HG03442 (cell line): ENCODE data around the gene BDH2.

ENCODE experiments used
- ATAC-seq: cut with Tn5 transposase; IDR thresholded peaks from one replicate; pipeline ENCODE4 v1.9.1; 2021; ENCODE audit warnings: mild to moderate bottlenecking, moderate library complexity; ENCODE audit not compliant: unreplicated experiment

Gene BDH2

DNA sequence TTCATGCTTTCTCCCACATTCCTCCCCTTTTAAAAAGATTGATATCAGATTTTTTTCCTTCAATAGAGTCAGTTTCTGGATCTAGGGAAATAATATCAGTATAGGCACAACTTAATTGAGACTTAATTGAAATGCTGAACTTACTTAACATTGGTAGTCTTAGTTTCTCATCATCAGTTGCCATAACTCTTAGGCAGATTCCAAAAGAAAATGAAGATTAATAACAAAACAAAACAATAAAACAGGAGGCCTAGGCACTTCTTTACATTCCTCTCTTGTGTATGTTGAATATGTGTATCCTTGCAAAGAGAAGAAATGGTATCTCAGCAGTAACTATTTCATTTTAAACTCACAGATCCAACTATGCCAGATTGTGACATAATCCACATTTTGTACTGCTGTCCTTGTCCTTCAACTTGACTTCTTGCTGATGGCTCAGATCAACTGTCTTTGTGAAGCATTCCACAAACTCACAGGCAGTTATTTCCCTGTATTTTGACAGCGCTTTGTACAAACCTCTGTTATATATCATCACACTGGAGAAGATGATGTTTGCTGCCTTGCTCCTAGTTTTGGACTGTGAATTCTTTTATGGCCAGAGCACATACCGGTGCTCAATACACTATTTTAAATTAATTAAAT is 14.0 kb downstream of the BDH2 start:
- ATAC-seq: no peak

DNA sequence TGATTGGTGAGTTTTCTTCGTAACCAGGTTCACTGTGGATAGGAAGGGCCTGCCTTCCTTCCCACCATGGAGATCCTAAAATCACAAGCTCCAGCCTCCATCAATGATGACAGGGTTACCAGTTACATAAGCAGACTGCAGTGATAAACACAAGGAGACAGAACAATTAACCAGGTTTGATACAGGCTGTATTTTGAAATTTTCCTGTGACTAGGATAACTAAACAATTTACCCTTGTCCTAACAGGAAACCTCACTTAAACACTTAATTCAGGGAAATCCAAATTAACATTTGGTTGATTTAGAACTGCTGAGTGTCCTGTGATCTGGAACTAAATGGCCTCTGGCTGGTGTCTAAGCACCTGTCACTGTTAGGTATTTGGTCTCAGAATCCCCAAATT is 20.0 kb downstream of the BDH2 start:
- ATAC-seq: no peak

DNA sequence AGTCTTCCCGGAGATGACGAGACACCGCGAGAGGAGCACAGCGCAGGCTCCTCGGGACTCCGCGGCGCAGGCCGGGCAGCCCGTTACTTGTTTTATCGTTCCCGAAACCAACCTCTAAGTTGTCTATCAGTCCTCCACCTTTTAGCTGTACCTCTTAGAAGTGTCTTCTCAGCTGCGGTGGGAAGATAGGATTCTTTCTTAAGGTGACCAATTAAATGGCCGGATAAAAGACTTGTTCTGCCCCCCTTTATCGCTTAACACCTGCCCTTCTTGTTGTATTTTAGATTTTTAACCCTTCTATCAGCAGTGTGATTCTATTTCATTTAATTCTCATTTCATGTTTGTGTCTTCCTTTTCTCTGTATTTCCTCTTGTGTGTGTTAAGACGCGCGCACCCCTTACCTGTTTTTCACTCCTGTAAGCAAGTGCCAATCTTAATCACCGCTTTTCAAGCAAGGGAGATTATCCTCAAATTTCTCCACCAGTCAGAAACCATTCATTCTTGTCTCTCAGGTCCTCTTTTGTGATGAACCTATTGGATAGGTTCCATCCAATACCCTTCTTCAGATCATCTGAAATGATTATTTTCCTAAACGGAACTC is 22.8 kb downstream of the BDH2 start, which contains the start of gene SLC9B2:
Gene SLC9B2 (minus strand): TSS at position 15 of the 601 bp plus-strand sequence. CDS start 9,211 bp downstream, outside the sequence.
- peak; percentile 42 for ATAC-seq

DNA sequence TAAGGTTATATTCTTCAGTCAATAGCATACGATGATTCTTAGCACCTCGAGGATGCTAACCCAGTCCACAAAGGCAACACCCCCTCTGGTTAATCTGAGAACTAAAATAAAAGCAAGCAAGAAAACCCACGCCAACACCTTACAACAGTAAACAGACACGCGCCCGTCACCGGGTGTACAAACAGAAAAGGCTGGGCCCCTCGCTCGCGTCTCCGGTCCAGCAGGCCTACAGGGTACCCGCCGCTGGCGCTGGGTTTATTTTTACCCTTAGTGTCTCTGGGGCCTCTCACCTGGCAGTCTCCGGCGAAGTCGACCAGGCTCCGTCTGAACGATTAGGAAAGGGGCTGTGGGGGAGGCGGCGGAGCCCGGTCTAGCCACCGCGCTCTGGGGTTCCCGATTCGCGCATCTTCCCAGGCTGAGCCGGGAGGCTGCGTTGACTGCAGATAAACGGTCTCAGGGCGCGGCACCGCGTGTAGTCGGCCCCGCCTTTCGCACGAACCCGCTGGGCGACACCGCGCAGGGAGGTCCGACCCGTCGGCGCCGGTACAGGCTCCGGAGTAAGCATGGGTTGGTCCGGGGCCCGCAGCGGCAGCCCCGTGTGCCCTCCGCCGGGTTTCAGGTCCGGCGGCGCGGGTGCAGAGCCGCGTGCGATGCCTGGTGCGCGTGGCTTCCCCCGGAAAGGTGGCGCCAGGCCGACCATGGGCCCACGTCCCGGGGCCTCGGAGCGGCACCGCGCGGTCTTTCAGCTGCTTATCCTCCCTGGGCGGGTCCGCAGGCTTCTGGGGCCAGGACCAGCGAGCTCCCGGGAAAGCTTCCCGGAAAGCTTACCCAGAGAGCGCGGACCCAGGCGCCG is 23.5 kb downstream of the BDH2 start:
- peak; percentile 48 for ATAC-seq

DNA sequence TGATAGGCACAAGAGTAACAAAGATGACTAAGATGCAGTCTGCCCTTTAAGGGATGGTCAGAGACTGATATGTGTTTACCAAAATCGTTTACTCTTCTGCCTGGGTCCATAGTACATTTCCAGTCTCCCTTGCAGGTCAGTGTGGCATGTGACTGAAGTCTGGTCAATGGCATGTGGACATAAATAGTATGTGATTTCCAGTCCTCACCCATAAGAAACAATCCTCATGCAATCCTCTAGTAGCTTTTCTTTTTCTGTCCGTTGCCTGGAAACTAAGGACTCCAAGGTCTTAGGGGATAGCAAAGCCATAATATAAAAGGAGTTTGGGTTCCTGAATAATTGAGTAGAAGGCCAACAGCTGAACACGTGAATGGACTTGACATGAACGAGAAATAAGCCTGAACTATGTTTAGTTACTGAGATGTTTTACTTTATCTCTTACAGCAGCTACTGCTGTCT is 24.2 kb downstream of the BDH2 start:
- ATAC-seq: no peak

DNA sequence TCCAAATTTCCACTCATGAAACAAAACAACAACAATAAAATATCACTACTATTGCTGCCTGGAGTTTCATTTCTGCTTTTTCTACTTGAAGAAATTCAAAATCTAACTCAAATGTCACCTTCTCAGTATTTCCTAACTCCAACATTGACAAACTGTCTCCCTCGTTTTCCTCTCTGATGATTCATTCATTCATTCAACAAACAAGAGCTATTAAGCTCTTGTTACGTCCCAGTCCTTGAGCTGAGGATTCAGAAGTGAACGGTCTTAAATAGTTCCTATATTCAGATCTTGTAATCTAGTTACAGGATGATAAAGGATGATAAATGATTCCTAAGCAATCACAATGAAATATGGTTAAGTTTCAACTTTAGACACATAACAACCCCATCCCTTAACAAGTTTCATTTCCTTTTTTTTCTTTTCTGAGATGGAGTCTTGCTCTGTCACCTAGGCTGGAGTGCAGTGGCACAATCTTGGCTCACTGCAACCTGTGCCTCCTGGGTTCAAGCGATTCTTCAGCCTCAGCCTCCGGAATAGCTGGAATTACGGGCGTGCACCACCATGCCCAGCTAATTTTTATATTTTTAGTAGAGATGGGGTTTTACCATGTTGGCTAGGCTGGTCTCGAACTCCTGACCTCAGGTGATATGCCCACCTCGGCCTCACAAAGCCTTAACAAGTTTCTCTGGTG is 24.7 kb downstream of the BDH2 start:
- peak; percentile 35 for ATAC-seq

DNA sequence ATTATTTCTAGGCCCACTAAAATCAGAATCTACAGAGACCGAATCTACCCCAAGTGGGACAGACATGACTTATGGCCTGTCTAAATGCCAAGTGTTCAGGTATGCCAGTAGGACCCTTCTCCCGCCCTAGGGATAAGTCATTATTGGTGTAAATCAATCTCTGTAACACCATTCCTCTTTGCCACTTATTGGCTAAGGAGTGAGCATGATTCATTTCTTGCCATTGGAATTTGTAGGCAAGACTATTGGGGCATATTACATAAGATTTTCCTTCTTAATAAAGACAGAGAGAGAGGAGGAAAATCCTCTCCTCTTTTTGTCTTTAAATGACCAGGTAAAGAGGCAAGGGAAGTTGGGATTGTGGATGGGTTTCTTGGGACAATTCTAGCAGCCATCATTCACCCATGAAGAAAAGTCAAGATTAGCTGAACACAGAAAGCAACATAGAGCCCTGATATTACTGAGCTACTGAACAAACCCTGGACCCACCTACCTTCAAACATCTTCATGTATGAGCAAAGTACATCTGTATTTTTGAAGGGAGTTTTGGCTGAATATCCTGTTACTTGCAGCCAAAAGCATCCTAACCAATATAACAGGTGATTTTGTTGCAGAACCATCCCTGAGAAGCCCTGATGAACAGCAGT is 25.7 kb downstream of the BDH2 start:
- no peak for ATAC-seq

- ATAC-seq: no peak
Measured at GRCh38 chr4:103067841-103068547, 31.6 kb downstream of the BDH2 start.

GRCh38 chr4:103060453-103061148 is 39.0 kb downstream of the BDH2 start:
- no peak for ATAC-seq

GRCh38 chr4:103054030-103054429 is 45.6 kb downstream of the BDH2 start:
- ATAC-seq: no peak

DNA sequence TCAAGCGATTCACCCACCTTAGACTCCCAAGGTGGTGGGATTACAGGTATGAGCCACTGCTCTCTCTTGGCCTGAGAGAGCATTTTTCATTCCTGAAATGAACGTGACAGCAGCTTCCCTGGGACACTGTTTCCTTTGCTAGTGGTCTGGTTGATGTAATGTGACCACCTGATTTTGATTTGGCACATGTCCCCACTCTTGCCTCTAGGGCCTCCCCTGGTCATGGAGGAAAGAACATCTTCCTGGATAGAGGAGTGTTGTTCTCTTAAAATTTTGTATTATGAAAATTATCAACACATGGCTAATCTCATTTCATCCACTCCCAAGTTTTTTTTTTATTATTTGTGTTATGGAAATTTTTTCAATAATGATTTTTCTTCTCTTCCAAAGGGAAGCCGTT is 46.9 kb downstream of the BDH2 start:
- no peak for ATAC-seq

DNA sequence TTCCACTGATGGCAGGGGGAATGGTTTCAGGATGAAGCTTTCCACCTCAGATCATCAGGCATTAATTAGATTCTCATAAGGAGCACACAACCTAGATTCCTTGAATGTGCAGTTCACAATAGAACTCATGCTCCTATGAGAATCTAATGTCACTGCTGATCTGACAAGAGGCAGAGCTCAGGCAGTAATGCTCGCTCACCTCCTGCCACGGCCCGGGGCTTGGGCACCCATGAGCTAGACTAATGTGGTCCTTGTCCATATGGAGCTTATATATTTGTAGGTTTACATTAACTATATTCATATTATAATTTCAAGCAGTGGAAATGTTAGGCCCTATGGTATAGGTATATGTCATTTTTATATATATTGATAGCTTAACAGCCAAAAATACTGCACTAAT is 47.5 kb downstream of the BDH2 start:
- ATAC-seq: no peak

DNA sequence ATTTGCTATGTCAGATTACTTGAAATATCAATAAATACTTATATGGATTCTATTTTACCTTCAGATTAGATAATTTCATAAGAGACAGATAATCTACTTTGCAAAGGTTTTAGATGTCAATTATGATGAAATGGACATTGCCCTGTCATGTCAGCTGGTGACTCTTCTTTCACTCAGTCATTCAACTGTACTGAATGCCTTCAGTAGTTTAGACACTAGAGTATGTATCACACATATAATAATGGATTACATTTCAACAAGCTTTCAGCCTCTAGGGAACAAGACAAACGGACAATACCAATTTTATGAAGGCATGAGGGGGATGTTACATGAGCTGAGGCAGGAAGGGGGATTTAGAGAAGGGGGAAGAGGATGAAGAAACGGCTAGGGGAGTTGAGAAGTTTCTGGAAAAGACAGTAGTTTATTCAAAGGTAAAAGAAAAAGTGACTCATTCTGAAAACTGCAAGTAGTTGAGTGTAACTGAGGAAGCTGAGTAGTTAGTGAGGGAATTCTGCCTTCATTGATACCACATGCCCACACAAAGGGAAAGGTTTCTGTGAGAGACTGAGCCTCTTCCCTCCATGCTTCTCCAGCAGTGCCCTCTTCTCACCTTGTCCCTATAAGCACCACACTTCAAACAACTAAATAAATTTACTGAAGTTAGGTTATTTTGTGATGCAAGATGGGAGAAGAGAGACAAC is 48.7 kb downstream of the BDH2 start:
- ATAC-seq: no peak

DNA sequence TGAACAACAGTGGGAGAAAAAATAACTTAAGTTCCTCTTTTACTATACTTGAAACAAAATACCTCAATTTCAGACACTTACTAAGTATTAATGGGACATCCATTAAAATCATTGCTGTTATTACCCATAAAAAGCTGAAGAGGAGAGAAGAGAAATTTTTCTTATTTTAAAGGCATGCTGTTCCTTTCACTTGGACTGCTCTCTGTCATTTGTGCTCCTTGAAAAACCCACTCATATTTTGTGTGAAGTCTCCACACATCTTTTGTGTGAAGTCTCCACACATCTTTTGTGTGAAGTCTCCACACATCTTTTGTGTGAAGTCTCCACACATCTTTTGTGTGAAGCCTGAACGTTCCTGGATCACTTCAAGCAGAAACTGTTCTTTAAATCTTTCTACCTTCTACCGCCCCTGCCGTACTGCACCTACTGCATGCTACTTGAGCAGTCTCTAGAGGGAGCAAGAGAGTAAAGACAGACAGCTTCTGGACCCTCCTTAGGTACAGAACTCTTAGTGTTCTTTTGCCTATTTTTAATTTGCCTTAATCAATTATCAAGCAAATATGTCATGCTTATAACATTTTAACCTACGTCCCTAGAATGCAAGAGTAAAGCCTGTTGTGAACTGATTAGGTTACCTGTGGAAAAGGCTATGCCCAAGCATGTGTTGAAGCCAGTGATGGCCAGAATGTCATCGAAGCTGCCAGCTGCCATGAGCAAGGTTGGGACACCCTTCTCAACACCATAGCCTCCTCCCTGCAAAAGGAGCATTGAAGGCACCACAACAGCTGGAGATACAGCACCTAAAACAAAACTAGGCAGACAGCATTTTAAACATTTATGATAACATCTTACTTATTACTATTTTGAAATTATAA is 53.0 kb downstream of the BDH2 start:
- ATAC-seq: peak; percentile 97

DNA sequence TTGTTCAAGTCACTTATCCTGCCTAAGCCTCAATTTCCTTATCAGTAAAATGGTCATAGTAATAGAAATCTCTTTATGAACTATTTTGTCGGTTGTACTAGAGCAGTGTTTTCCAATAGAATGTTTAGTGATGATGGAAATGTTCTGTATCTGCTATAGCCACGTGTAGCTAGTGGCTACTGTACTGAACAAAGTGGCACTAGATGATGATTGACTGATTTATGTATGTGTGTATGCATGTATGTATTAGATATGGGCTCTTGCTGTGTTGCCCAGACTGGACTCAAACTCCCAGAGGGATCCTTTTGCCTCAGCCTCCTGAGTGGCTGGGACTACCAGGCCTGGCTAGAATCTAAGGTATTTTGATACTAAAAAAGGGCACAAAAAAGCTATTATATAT is 55.5 kb downstream of the BDH2 start:
- ATAC-seq: no peak

DNA sequence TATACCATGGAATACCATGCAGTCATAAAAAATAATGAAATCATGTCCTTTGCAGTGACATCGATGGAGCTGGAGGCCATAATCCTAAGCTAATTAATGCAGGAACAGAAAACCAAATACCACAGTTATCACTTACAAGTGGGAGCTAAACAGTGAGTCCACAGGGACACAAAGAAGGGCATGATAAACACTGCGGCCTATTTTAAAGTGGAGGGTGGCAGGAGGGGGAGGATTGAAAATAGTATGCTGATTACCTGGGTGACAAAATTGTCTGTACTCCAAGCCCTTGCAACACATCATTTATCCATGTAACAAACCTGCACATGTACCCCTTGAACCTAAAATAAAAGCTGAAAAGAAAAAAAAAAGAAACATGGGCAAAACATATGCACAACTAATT is 63.5 kb downstream of the BDH2 start:
- ATAC-seq: no peak

- ATAC-seq: peak; percentile 64
Measured at GRCh38 chr4:103032574-103032973, 67.1 kb downstream of the BDH2 start.

DNA sequence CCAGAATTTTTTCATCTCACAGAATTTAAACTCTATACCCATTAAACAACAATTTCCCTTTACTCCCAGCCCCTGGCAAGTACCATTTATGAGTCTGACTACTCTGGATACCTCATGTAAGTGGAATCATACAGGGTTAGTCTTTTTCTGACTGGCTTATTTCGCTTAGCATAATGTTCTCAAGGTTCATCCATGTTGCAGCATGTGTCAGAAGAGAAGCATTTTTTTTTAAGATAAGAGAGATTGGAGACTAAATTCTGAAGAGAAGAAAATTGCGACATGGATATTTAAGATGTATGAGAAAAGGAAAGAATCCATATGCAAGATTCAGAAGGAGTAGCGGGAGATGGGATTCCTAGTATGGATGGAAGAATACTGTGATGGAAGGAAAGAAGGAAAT is 68.8 kb downstream of the BDH2 start:
- ATAC-seq: no peak
